Stimulated activated CD8-positive, alpha-beta memory T cell treated with anti-CD3 and anti-CD28 coated beads, Interleukin-4, amount 100 ng/mL, for 48 hours (primary cell): ENCODE results near the gene CNST.
"Not testable (repeated sequence)": the region's sequence is repeated elsewhere in the genome, so short reads cannot be mapped to it uniquely, and the experiment has no call there.

ENCODE experiments used
- DNase-seq: peaks from one replicate; pipeline ENCODE4 v3.0.0-alpha.2; 2020

Gene CNST

GRCh38 chr1:246631426-246631825 lies 65.2 kb downstream of the CNST start:
- no peak for DNase-seq

DNA sequence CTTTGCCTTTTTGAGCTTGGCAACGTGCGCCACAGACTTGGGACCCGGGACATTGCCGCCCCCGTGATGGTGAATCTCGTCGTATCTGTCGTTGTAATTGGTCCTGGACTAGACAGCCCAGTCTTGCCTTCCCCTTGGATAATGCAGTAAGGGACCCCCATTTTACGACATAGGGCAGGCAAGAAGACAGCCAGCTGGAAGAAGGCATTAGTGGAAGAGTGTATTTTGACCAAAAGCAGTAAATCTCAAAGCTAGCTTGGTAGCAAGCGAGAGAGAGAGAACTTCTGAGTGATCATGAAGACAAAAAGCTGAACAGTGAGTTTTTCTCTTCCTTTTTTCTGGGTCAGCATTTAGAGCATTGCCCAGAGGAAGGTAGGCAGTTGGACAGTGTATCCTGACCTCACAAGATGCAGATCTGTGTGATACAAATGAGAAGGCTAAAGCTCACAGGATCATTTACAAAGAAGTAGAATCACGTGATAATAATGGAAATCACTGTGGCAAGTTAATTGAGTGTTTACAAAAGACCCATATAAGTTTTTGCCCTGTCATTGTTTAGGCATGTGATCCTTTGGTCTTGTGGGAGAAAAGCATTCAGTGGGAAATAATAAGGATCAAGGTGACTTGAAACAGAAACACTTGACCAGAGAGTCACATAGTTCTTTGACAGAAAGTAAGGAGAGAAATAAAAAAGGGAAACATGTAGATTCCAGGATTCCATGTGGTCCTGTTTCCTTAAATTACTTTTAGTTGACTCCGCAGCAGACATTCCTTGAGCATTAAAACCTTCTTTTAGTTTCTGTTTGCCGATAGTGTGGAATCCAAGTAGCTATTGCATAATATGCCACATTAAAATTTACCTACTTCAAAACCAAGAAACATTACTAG lies 66.3 kb downstream of the CNST start:
- DNase-seq: no peak

DNA sequence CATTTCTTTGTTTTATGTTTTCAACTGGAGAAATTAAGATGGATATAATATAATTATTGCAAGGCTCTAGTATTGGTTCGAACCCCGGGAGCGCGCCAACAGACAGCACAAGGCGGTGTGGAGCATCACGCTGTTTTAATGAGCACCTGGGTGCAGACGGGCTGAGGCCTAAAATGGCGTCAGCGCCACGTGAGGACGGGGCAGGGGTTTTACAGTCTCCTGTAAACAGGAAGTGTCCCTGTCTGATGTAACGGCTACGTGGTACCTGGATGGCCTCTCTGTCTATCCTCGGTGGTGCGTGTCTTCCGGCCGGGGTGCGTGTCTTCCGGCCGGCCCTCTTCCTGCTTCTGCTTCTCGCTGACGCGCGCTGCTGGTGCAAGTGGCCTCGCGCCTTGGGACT lies 68.4 kb downstream of the CNST start:
- DNase-seq: not testable (repeated sequence)

DNA sequence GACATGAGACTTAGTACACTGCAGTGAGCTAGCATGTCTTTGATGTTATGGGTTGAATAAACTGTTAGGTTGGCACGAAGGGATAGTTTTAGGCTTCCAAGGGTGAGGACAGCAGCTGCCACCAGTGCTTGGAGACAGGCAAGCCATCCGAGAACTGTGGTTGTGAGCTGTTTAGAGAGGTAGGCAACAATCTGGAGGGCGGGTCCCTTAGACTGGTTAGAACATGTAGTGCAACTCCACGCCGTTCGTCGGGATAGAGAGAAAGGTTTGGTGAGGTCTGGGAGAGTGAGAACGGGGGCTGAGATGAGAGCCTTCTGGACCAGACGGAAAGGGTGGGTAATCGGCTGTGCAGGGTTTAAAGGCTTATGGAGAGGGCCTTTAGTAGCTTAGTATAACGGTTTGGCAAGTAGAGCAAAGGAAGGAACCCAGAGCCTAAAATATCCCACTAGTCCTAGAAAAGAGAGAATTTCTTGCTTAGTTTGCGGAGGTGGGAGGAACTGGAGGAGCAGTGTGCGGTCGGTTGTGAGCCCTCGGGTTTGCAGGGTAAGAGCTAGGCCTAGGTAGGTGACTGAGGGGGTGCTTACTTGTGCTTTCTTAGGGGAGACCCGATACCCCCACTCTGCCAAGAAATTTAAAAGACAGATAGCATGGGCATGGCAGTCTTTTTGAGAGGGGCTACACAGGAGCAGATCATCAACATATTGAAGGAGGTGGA lies 72.8 kb downstream of the CNST start:
- DNase-seq: no peak

DNA sequence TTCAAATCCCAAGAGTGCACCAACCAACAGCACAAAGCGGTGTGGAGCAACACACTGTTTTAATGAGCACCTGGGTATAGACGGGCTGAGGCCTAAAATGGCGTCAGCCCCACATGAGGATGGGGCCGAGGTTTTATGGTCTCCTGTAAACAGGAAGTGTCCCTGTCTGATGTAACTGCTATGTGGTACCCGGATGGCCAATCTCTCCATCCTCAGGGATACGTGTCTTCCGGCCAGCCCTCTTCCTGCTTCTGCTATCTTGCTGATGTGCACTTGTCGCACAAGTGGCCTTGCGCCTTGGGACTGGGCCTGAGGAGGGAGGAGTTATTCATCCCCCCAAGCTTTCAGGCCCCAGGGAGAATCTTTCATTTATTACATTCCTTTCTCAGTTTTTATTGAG lies 73.5 kb downstream of the CNST start:
- no peak for DNase-seq

- DNase-seq: no peak
Measured at GRCh38 chr1:246640747-246641146, 74.5 kb downstream of the CNST start.

DNA sequence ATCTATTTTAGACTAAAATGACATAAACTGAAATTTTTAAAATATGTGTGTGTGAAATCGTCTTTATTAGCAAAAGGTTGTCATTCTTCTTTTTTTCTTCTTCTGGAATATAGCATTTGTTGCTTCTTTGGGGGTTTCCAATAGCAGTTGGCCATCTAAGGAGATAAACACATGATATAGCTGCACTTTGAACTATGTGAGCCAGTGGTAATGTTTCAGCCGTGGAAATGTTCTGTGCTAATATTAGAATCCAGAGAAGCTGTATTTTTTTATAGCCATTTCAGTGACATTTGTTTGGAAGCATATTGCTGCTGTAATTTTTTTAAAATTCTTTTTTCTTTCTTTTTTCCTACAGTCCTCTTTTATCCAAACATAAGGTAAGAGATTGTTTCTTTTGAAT lies 75.1 kb downstream of the CNST start:
- DNase-seq: no peak

DNA sequence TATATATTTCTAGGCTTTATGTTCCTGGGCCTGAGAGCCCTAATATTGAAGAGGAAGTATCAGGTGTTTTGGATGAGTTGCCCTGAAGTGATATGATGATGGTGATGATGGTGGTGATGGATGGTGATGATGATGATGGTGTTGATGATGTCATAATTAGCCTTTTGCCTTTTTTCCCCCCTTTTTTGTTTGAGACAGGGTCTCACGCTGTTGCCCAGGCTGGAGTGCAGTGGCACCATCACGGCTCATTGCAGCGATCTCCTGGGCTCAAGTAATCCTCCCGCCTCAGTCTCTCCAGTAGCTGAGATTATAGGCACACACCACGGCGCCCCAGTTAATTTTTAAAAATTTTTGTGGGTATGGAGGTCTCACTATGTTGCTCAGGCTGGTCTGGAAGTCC lies 76.5 kb downstream of the CNST start:
- DNase-seq: no peak

DNA sequence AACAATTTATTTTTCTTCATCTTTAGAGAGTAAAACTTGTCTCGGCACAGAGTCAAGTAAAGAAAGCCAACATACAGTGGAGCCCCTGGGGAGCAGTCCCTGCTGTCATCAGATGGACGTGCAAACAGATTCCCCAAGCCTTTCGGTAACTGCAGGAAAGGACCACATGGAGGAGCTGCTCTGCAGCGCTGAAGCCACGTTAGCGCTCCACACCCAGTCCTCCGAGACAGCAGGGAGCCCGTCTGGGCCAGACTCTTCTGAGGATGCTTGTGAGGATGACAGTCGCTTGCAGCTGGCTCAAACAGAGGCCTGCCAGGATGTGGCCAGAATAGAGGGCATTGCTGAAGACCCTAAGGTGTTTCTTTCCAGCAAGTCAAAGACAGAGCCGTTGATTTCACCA lies 80.9 kb downstream of the CNST start:
- no peak for DNase-seq

GRCh38 chr1:246647513-246647912 lies 81.3 kb downstream of the CNST start:
- DNase-seq: no peak

- no peak for DNase-seq
Measured at GRCh38 chr1:246651012-246651695, 84.9 kb downstream of the CNST start.

- no peak for DNase-seq
Measured at GRCh38 chr1:246658567-246658966, 92.3 kb downstream of the CNST start.

GRCh38 chr1:246659594-246660140 lies 93.4 kb downstream of the CNST start:
- no peak for DNase-seq

- no peak for DNase-seq
Measured at GRCh38 chr1:246661451-246661850, 95.2 kb downstream of the CNST start.

- no peak for DNase-seq
Measured at GRCh38 chr1:246667773-246668172, 101.5 kb downstream of the CNST start.

DNA sequence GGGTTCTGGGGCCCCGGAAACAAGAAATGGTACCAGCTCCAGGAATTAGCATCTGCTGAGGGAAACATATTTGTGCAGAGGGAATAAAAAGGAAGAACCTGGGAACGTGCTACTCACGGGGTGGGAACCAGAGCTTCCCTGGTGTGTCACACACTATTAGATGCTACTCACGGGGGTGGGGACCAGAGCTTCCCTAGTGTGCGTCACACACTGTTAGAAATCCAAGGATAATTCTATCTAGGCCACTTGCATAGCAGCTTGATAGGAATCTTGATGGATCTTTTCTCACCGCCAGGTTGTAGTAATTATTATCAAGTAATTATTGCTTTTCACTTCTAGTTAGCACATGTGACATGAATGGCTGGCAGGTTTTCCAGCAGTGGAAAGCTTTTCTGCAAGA lies 103.4 kb downstream of the CNST start:
- DNase-seq: no peak

- DNase-seq: no peak
Measured at GRCh38 chr1:246674049-246674448, 107.8 kb downstream of the CNST start.

GRCh38 chr1:246677842-246678241 lies 111.6 kb downstream of the CNST start:
- no peak for DNase-seq

- DNase-seq: no peak
Measured at GRCh38 chr1:246678816-246679793, 112.8 kb downstream of the CNST start.

DNA sequence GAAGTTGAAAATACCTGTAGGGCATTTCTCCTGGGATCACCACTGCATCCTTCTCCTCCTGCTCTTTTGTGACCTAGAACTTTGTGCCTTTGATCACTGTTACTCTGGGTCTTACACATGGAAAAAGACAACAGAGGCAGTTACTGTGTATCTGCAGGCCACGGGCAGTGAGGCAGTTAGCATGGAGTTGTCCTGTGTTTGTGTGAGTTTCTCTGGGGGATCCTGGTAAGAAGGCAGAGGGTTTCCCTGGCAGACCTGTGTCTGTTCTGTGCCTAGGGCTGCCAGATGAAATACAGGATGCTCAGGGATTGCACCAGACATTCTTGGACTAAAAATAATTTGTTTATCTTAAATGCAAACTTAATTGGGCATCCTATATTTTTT lies 113.5 kb downstream of the CNST start:
- DNase-seq: no peak

DNA sequence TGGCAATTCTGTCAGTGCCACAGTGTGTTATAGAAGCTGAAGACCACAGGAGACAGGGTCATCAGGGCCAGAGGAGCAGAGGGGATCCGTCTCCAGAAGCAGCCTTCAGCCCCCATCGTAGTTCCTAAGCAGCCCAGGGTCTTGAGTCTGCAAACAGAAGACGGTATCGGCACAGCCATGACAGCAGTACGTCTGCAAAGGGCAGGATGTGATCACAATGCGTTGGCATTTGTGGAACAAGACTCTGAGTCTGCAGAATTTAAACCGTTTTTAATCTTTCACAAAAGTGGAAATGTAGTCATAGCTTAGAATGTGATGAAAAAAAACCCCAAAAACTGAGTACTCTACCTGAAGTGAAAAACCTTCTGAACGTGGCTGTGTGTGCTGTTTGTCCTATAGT lies 113.9 kb downstream of the CNST start:
- no peak for DNase-seq

DNA sequence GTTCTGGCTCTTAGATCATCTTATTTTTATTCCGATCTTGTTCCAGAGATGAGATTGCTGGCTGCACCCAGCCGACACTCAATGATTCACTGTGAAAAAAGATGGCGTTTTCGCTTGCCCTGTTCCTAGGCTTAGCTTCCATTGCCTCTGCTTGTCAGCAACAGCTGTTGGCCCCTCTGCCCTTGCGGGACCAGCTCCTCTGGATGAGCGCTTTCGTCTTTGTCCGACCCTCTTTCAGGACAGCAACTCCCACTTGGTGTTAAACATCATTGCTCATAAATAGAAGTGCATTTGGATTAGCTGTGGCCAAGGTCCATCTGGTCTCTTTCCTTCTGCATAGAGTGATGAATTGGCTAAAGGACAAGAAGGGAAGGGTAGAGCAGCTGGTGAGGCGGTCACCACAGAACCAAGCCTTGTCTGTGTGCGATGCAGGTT lies 114.5 kb downstream of the CNST start:
- DNase-seq: no peak
